AG10803 (cell line): ENCODE data around the gene DOK5.

Experiments
- DNase-seq: peaks from one replicate; pipeline ENCODE4 v3.0.0; 2010; ENCODE audit warnings: low read depth
- H3K4me3 ChIP-seq: 2 replicates; pipeline ENCODE4 v1.5.1; 2011; ENCODE audit warnings: mild to moderate bottlenecking, low read length, control low read depth
- CTCF ChIP-seq: conservative IDR thresholded peaks from 2 replicates; pipeline ENCODE4 v1.5.1; 2011; ENCODE audit warnings: mild to moderate bottlenecking, low read length, control low read depth, inconsistent platforms

The DOK5 gene

GRCh38 chr20:54438166-54438565 is 37.2 kb upstream of the DOK5 start:
- H3K4me3 ChIP-seq: no peak overlapping the region
- no peak for TF ChIP-seq CTCF
- DNase-seq: no peak

GRCh38 chr20:54450207-54450606 is 25.2 kb upstream of the DOK5 start:
- no peak for DNase-seq
- H3K4me3 ChIP-seq: no peak overlapping the region
- no peak for TF ChIP-seq CTCF

GRCh38 chr20:54451171-54451570 is 24.2 kb upstream of the DOK5 start:
- DNase-seq: no peak
- no peak for TF ChIP-seq CTCF
- H3K4me3 ChIP-seq: no peak overlapping the region

GRCh38 chr20:54452277-54452676 is 23.1 kb upstream of the DOK5 start:
- DNase-seq: no peak
- no peak overlapping the region for H3K4me3 ChIP-seq
- no peak for TF ChIP-seq CTCF

GRCh38 chr20:54454982-54455381 is 20.4 kb upstream of the DOK5 start:
- H3K4me3 ChIP-seq: no peak overlapping the region
- no peak for DNase-seq
- no peak for TF ChIP-seq CTCF

- no peak for DNase-seq
These were observed 19.0 kb upstream of the DOK5 start for GRCh38 chr20:54456423-54456822.

GRCh38 chr20:54456961-54457360 is 18.4 kb upstream of the DOK5 start:
- DNase-seq: no peak
- no peak overlapping the region for H3K4me3 ChIP-seq
- no peak for TF ChIP-seq CTCF

More at GRCh38 chr20:54456423-54456822, 19.0 kb upstream of the DOK5 start:
- no peak overlapping the region for H3K4me3 ChIP-seq
- TF ChIP-seq CTCF: no peak
